Thyroid gland (tissue), 4 donors: ENCODE data around the gene PAWR. TPM values are rescaled to one million over a fixed set of nuclear protein-coding genes. Genes with fewer than 3 reads are reported as not detected.
"Not testable (repeated sequence)": the region's sequence is repeated elsewhere in the genome, so short reads cannot be mapped to it uniquely, and the experiment has no call there.

Experiments
- DNase-seq, 2 donors: peaks; one replicate each; pipeline ENCODE4 v3.0.0-alpha.2; 2019
- H3K27ac ChIP-seq, 3 donors: fragments of 200-600 bp; sonication (generic); 1 replicate in 2 of 3; 2 replicates in 1 of 3; pipeline ENCODE4 v1.5.1; 2016 to 2019; ENCODE audit warnings: mild to moderate bottlenecking in 1 of 3, moderate library complexity in 1 of 3
- H3K27me3 ChIP-seq: fragments of 200-600 bp; sonication (generic); one replicate; pipeline ENCODE4 v1.5.1; 2019
- H3K36me3 ChIP-seq, 2 donors: fragments of 200-600 bp; sonication (generic); one replicate each; pipeline ENCODE4 v1.5.1; 2016 to 2019
- H3K4me1 ChIP-seq, 2 donors: fragments of 200-600 bp; sonication (generic); one replicate each; pipeline ENCODE4 v1.5.1; 2017 to 2019
- H3K4me3 ChIP-seq, 3 donors: fragments of 200-600 bp; sonication (generic); replicated peaks in 1 of 3; 1 replicate in 2 of 3; 2 replicates in 1 of 3; pipeline ENCODE4 v1.5.1; 2016; ENCODE audit warnings: mild to moderate bottlenecking in 1 of 3
- H3K9me3 ChIP-seq: fragments of 200-600 bp; sonication (generic); one replicate; pipeline ENCODE4 v1.5.1; 2017
- POLR2A ChIP-seq, 2 donors: fragments of 450-650 bp; IDR thresholded peaks; one replicate each; pipeline ENCODE4 v1.6.1; 2017; ENCODE audit warnings: antibody characterized with exemption in 2 of 2, mild to moderate bottlenecking in 2 of 2, moderate library complexity in 1 of 2
- WGBS, 2 donors: methylation state at CpG; one replicate each; pipeline ENCODE4 v1.1.5; 2017; 5-methylcytosine and 5-hydroxymethylcytosine counted together
- intact Hi-C: fragments of 100-400 bp; cut with DNase I; formaldehyde crosslinking; loops from one replicate; pipeline ENCODE4 v1.15.1; 2023
- total RNA-seq, 4 donors: library from RNA; depleted of rRNA; stranded (reverse); fragments of >200 nt; gene quantifications; one replicate each; pipeline ENCODE4 v1.2.3, GENCODE V29; 2016
- TF ChIP-seq, protein P1 (sequence below), 6 experiments: fragments of 200-600 bp in 3 of 6; fragments of 450-650 bp in 3 of 6; sonication (generic) in 3 of 6; IDR thresholded peaks; one replicate each; pipeline ENCODE4 v1.5.1; 2016 to 2019; ENCODE audit warnings: antibody characterized with exemption in 6 of 6, mild to moderate bottlenecking in 2 of 6, inconsistent platforms in 1 of 6, moderate library complexity in 1 of 6

The PAWR gene
- total RNA-seq, 4 donors from 2014 or later: 83.7 to 125 (median 86.4) TPM

DNA sequence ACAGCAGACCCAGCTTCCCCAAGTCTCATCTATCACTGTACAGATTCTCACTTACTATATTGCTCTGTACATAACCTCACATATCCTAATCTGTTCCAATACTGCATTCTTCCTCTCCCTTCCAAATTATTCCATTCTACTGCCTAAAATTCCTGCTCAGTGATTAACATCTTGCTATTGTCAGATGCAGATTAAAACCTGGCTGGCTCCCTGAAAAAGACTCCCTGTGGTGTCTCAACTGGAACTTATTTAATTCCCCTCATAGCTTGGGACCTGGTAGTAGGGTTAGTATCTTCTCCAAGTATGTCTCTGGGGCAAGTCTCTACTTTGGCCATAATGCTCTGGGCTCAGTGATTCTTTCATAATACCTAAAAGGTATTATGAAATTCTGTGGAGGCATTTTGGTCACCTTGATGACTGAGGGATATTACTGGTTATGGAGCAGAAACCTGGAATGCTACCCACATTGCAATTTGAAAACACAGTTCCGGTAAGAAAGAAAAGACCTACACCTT lies 55.8 kb downstream of the PAWR start:
- DNase-seq: no peak
- WGBS, 2 donors: 56 to 60% methylated on average over 1 of the region's 1 CpG
- H3K9me3 ChIP-seq: no peaks in the 10 kb centered on the region
- no peak overlapping the region for H3K4me3 ChIP-seq
- H3K27me3 ChIP-seq: no peaks in the 10 kb centered on the region
- no peaks in the 10 kb centered on the region for H3K36me3 ChIP-seq
- peaks cover 5 to 9% of the 10 kb centered on the region in 2 donors for H3K4me1 ChIP-seq
- no peak overlapping the region for H3K27ac ChIP-seq
- TF ChIP-seq, protein P1, sequence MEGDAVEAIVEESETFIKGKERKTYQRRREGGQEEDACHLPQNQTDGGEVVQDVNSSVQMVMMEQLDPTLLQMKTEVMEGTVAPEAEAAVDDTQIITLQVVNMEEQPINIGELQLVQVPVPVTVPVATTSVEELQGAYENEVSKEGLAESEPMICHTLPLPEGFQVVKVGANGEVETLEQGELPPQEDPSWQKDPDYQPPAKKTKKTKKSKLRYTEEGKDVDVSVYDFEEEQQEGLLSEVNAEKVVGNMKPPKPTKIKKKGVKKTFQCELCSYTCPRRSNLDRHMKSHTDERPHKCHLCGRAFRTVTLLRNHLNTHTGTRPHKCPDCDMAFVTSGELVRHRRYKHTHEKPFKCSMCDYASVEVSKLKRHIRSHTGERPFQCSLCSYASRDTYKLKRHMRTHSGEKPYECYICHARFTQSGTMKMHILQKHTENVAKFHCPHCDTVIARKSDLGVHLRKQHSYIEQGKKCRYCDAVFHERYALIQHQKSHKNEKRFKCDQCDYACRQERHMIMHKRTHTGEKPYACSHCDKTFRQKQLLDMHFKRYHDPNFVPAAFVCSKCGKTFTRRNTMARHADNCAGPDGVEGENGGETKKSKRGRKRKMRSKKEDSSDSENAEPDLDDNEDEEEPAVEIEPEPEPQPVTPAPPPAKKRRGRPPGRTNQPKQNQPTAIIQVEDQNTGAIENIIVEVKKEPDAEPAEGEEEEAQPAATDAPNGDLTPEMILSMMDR (IDR thresholded peaks at IDR 0.05): no peak
- intact Hi-C loops: no loop called here

DNA sequence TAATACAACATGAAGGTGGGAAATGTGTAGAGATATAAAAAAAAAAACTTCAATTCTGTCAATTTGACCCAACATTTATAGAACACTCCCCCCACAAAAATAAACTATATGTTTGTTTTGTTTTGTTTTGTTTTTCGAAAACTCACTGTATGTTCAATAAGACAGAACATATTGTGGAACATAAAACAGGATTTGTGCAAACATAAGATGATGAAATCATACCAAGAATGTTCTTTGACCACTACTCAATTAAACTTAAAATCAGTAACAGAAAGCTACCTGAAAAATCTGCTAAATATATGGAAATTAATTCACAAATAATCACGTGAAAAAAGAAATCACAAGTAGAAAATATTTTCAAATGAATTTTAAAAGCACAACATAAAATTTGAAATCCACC lies 61.2 kb downstream of the PAWR start:
- H3K36me3 ChIP-seq: no peaks in the 10 kb centered on the region
- no peak overlapping the region for H3K27ac ChIP-seq
- no peak for TF ChIP-seq POLR2A (IDR thresholded peaks at IDR 0.05)
- TF ChIP-seq, protein P1 (IDR thresholded peaks at IDR 0.05): no peak
- 92 to 94% methylated on average over 2 of the region's 2 CpGs for WGBS, 2 donors
- intact Hi-C loops: no loop called here
- no peaks in the 10 kb centered on the region for H3K9me3 ChIP-seq
- no peak for DNase-seq
- H3K4me1 ChIP-seq: no peaks in the 10 kb centered on the region
- no peaks in the 10 kb centered on the region for H3K27me3 ChIP-seq
- no peak overlapping the region for H3K4me3 ChIP-seq

DNA sequence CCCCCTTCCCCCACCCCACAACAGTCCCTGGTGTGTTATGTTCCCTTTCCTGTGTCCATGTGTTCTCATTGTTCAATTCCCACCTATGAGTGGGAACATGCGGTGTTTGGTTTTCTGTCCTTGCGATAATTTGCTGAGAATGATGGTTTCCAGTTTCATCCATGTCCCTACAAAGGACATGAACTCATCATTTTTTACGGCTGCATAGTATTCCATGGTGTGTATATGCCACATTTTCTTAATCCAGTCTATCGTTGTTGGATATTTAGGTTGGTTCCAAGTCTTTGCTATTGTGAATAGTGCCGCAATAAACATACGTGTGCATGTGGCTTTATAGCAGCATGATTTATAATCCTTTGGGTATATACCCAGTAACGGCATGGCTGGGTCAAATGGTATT lies 64.0 kb downstream of the PAWR start:
- 97% methylated on average over 7 of the region's 7 CpGs for WGBS, 2 donors
- H3K4me1 ChIP-seq, H3K4me3 ChIP-seq, H3K9me3 ChIP-seq, H3K27me3 ChIP-seq, intact Hi-C loops, H3K27ac ChIP-seq, DNase-seq, H3K36me3 ChIP-seq: not testable (repeated sequence)

DNA sequence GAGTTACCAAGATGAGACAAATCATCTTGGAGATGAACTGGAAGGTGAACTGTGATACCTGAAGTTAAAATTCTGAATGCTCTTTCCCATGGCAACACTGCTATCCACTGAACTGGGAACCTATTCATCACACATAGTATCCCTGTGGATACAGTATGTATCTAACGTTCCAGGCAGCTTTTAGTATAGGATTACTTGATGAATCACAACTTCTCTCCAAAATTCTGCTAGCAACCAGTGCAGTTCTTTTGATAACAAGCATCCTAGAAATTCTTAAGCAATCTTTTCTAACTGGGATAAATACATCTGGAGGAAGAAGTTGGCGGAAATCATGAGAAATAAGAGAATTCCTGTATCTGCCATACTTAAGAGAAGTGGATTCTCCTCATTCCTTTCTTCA lies 66.4 kb downstream of the PAWR start:
- no peaks in the 10 kb centered on the region for H3K4me1 ChIP-seq
- H3K27me3 ChIP-seq: no peaks in the 10 kb centered on the region
- no peak for DNase-seq
- WGBS, 2 donors: 71 to 85% methylated on average over 2 of the region's 2 CpGs
- H3K36me3 ChIP-seq: peaks cover 0 to 6% of the 10 kb centered on the region in 2 donors
- H3K9me3 ChIP-seq: no peaks in the 10 kb centered on the region
- no peak overlapping the region for H3K27ac ChIP-seq
- TF ChIP-seq POLR2A (IDR thresholded peaks at IDR 0.05): no peak
- TF ChIP-seq, protein P1 (IDR thresholded peaks at IDR 0.05): no peak
- intact Hi-C loops: no loop called here
- H3K4me3 ChIP-seq: no peak overlapping the region

DNA sequence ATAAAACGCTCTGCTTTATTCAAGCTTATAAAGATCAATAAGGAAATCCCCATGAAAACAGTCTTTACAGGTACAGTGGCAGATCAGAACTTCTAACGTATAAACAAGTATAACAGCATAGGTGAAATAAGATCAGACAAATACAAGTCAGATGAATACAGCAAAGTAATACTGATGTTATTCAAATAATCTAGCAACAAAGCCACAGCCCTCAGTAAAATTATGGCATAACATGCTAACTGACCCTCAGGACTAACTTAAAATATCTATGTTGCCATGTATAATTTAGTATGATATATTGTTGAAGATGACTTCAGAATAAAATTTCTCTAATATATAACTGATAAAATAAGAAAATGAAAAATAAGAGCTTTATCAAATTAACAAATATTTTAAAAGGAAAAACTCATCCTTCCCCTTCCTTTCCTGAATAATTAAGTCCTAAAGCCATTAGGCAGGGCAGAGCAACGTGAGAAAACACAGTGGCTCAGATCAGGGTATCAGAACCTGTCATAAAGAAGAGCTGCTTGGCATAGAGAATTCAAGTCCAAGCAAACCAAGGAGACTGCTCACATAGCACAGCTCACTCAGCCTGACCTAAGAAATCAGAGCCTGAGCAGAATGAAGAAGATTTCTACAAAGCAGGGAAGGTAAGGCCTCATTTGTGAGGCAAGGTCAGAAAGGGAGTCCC lies 70.7 kb downstream of the PAWR start:
- intact Hi-C loops: no loop called here
- H3K27me3 ChIP-seq: no peaks in the 10 kb centered on the region
- no peak for DNase-seq
- TF ChIP-seq, protein P1 (IDR thresholded peaks at IDR 0.05): no peak
- no peak for TF ChIP-seq POLR2A (IDR thresholded peaks at IDR 0.05)
- peaks cover 0 to 6% of the 10 kb centered on the region in 2 donors for H3K36me3 ChIP-seq
- WGBS, 2 donors: 92 to 93% methylated on average over 3 of the region's 3 CpGs
- H3K4me3 ChIP-seq: no peak overlapping the region
- H3K9me3 ChIP-seq: no peaks in the 10 kb centered on the region
- no peak overlapping the region for H3K27ac ChIP-seq
- H3K4me1 ChIP-seq: no peaks in the 10 kb centered on the region
